IMR-90 (cell line): ENCODE data around the gene NEK5. TPM values are rescaled to one million over a fixed set of nuclear protein-coding genes. Genes with fewer than 3 reads are reported as not detected.

Experiments
- ATAC-seq: fragments of 200-7000 bp; cut with Tn5 transposase; 2 replicates; pipeline ENCODE4 v1.9.1; 2020; ENCODE audit warnings: low read depth, mild to moderate bottlenecking, moderate library complexity
- BruUV-seq: library from RNA; stranded (reverse); fragments of 400-500 nt; replicated peaks from 2 replicates; lab custom pipeline; 2021; lab: Mats Ljungman, UMichigan
- CTCF ChIA-PET: fragments of 300-600 bp; formaldehyde crosslinking; extraction: SDS; loops from one replicate; lab custom pipeline; 2021; ENCODE audit warnings: antibody characterized with exemption; lab: Yijun Ruan, JAX
- POLR2A ChIA-PET: fragments of 300-600 bp; sonication (Branson Sonifier 250); formaldehyde crosslinking; loops from one replicate; lab custom pipeline; 2022; ENCODE audit warnings: antibody characterized with exemption; ENCODE audit not compliant: unreplicated experiment; lab: Charles Lee
- DNase-seq: peaks from one replicate; pipeline ENCODE4 v3.0.0; 2013
- H2AFZ ChIP-seq: replicated peaks from 2 replicates; pipeline ENCODE3; 2013; ENCODE audit warnings: low read length, mild to moderate bottlenecking; ENCODE audit not compliant: poor library complexity
- H2AK5ac ChIP-seq: 2 replicates; pipeline ENCODE4 v1.6.1; 2013; ENCODE audit warnings: low read depth, low read length, inconsistent platforms
- H2AK9ac ChIP-seq: replicated peaks from 2 replicates; pipeline ENCODE3; 2013; ENCODE audit warnings: mild to moderate bottlenecking, low read depth, low read length, moderate library complexity; ENCODE audit not compliant: poor library complexity
- H2BK120ac ChIP-seq: 2 replicates; pipeline ENCODE4 v1.6.1; 2013; ENCODE audit warnings: low read depth, low read length, inconsistent platforms
- H2BK15ac ChIP-seq: 3 replicates; pipeline ENCODE4 v1.6.1; 2013; ENCODE audit warnings: low read depth, low read length, inconsistent platforms
- H2BK20ac ChIP-seq: 2 replicates; pipeline ENCODE4 v1.6.1; 2013; ENCODE audit warnings: low read depth, mild to moderate bottlenecking, inconsistent platforms, low read length, moderate library complexity
- H2BK5ac ChIP-seq: 2 replicates; pipeline ENCODE4 v1.6.1; 2013; ENCODE audit warnings: mild to moderate bottlenecking, low read depth, low read length, inconsistent platforms; ENCODE audit not compliant: poor library complexity, severe bottlenecking
- H3K14ac ChIP-seq: replicated peaks from 2 replicates; pipeline ENCODE4 v1.6.1; 2013; ENCODE audit warnings: low read depth, low read length, inconsistent platforms
- H3K18ac ChIP-seq: 2 replicates; pipeline ENCODE4 v1.6.1; 2013; ENCODE audit warnings: low read depth, low read length, control low read depth
- H3K23ac ChIP-seq: 2 replicates; pipeline ENCODE4 v1.6.1; 2013; ENCODE audit warnings: low read depth, low read length, inconsistent platforms
- H3K27ac ChIP-seq: 2 replicates; pipeline ENCODE4 v1.5.1; 2013; ENCODE audit warnings: mild to moderate bottlenecking, control low read depth, low read length; ENCODE audit not compliant: insufficient read depth
- H3K27me3 ChIP-seq: 2 replicates; pipeline ENCODE4 v1.6.1; 2013; ENCODE audit warnings: low read length; ENCODE audit not compliant: control insufficient read depth, insufficient read depth
- H3K36me3 ChIP-seq: 2 replicates; pipeline ENCODE4 v1.6.1; 2013; ENCODE audit warnings: low read length, mixed read lengths; ENCODE audit not compliant: control insufficient read depth, insufficient read depth
- H3K4ac ChIP-seq: 2 replicates; pipeline ENCODE4 v1.6.1; 2013; ENCODE audit warnings: low read depth, low read length, inconsistent platforms
- H3K4me1 ChIP-seq: 2 replicates; pipeline ENCODE4 v1.6.1; 2013; ENCODE audit warnings: low read length, mixed read lengths; ENCODE audit not compliant: control insufficient read depth, insufficient read depth
- H3K4me2 ChIP-seq: 2 replicates; pipeline ENCODE4 v1.6.1; 2013; ENCODE audit warnings: low read depth, mild to moderate bottlenecking, control low read depth, low read length, moderate library complexity
- H3K4me3 ChIP-seq: 2 replicates; pipeline ENCODE4 v1.5.1; 2013; ENCODE audit warnings: low read depth, mild to moderate bottlenecking, control low read depth, low read length, moderate library complexity; ENCODE audit not compliant: insufficient read depth
- H3K56ac ChIP-seq: 2 replicates; pipeline ENCODE4 v1.6.1; 2013; ENCODE audit warnings: low read length, inconsistent platforms; ENCODE audit not compliant: insufficient read depth; ENCODE audit errors: extremely low read depth
- H3K79me1 ChIP-seq, 2 experiments: 2 replicates each; pipeline ENCODE4 v1.6.1; 2013; ENCODE audit warnings: low read length in 2 of 2, inconsistent platforms in 1 of 2, low read depth in 1 of 2
- H3K9ac ChIP-seq: 2 replicates; pipeline ENCODE4 v1.6.1; 2013; ENCODE audit warnings: low read depth, low read length, control low read depth
- H3K9me1 ChIP-seq: 2 replicates; pipeline ENCODE4 v1.6.1; 2013; ENCODE audit warnings: low read length, inconsistent platforms; ENCODE audit not compliant: insufficient read depth
- H3K9me3 ChIP-seq: 2 replicates; pipeline ENCODE4 v1.6.1; 2013; ENCODE audit warnings: low read length; ENCODE audit not compliant: control insufficient read depth, insufficient read depth
- H4K20me1 ChIP-seq: 2 replicates; pipeline ENCODE4 v1.6.1; 2013; ENCODE audit warnings: low read length, inconsistent platforms; ENCODE audit not compliant: insufficient read depth
- H4K5ac ChIP-seq: 2 replicates; pipeline ENCODE4 v1.6.1; 2013; ENCODE audit warnings: mild to moderate bottlenecking, low read depth, low read length, control low read depth
- H4K8ac ChIP-seq, 2 experiments: 2 replicates each; pipeline ENCODE4 v1.6.1; 2013; ENCODE audit warnings: low read depth in 2 of 2, low read length in 2 of 2, control low read depth in 1 of 2, inconsistent platforms in 1 of 2
- H4K91ac ChIP-seq: 2 replicates; pipeline ENCODE4 v1.6.1; 2013; ENCODE audit warnings: low read depth, low read length, inconsistent platforms; ENCODE audit not compliant: insufficient read depth
- BHLHE40 ChIP-seq: fragments of 150-350 bp; IDR thresholded peaks from 2 replicates; pipeline ENCODE4 v1.6.1; 2016; ENCODE audit warnings: mild to moderate bottlenecking, low read depth, low read length
- CEBPB ChIP-seq: IDR thresholded peaks from 2 replicates; pipeline ENCODE4 v1.6.1; 2012; ENCODE audit warnings: low read depth, low read length, improper control_type of control experiment
- CTCF ChIP-seq: conservative IDR thresholded peaks from 2 replicates; pipeline ENCODE4 v1.5.1; 2012; ENCODE audit warnings: mild to moderate bottlenecking, low read depth, low read length, improper control_type of control experiment
- ELK1 ChIP-seq: fragments of 150-350 bp; IDR thresholded peaks from 2 replicates; pipeline ENCODE4 v1.6.1; 2016; ENCODE audit warnings: low read depth, mild to moderate bottlenecking, low read length, moderate library complexity, borderline replicate concordance
- FOS ChIP-seq: fragments of 150-350 bp; IDR thresholded peaks from 2 replicates; pipeline ENCODE4 v1.6.1; 2016; ENCODE audit warnings: low read depth, low read length
- MAFK ChIP-seq: IDR thresholded peaks from 2 replicates; pipeline ENCODE4 v1.6.1; 2012; ENCODE audit warnings: low read depth, low read length, improper control_type of control experiment
- MAZ ChIP-seq: IDR thresholded peaks from 2 replicates; pipeline ENCODE4 v1.6.1; 2012; ENCODE audit warnings: low read depth, mild to moderate bottlenecking, low read length, improper control_type of control experiment, moderate library complexity, borderline replicate concordance
- MXI1 ChIP-seq: IDR thresholded peaks from 2 replicates; pipeline ENCODE4 v1.6.1; 2012; ENCODE audit warnings: low read depth, mild to moderate bottlenecking, low read length, moderate library complexity, borderline replicate concordance
- NFE2L2 ChIP-seq: fragments of 150-350 bp; IDR thresholded peaks from 2 replicates; pipeline ENCODE4 v1.6.1; 2016; ENCODE audit warnings: low read depth, mild to moderate bottlenecking, low read length
- POLR2A ChIP-seq: IDR thresholded peaks from 2 replicates; pipeline ENCODE4 v1.6.1; 2012; ENCODE audit warnings: mild to moderate bottlenecking, low read depth, low read length
- RCOR1 ChIP-seq: IDR thresholded peaks from 2 replicates; pipeline ENCODE4 v1.6.1; 2012; ENCODE audit warnings: mild to moderate bottlenecking, low read length, improper control_type of control experiment; ENCODE audit not compliant: insufficient replicate concordance
- RFX5 ChIP-seq: IDR thresholded peaks from 2 replicates; pipeline ENCODE4 v1.8.0; 2012; ENCODE audit warnings: low read depth, mild to moderate bottlenecking, low read length, moderate library complexity
- SMC3 ChIP-seq: fragments of 150-350 bp; IDR thresholded peaks from 2 replicates; pipeline ENCODE4 v1.6.1; 2016; ENCODE audit warnings: low read depth, mild to moderate bottlenecking, antibody characterized with exemption, low read length, moderate library complexity
- WGBS, 2 experiments: methylation state at CpG; one replicate each; pipeline versions ENCODE4 v1.1.5 to v1.1.7; 2013; ENCODE audit warnings: missing lambda C conversion rate in 2 of 2; ENCODE audit not compliant: insufficient read length in 1 of 2; ENCODE audit errors: extremely low coverage in 2 of 2; 5-methylcytosine and 5-hydroxymethylcytosine counted together
- dilution Hi-C: fragments of 300-500 bp; cut with HindIII; formaldehyde crosslinking; loops from one replicate; pipeline ENCODE4 v1.14.3; 2018; ENCODE audit warnings: low sequenced_read_pairs; ENCODE audit not compliant: unreplicated experiment
- in situ Hi-C: fragments of 300-500 bp; cut with MboI; formaldehyde crosslinking; loops from 3 replicates; pipeline ENCODE4 v1.14.3; 2019; ENCODE audit warnings: low sequenced_read_pairs, inconsistent platforms, mixed read lengths
- intact Hi-C: fragments of 100-400 bp; cut with micrococcal nuclease; formaldehyde crosslinking; loops from 2 replicates; pipeline ENCODE4 v1.10.0; 2022
- polyA plus RNA-seq, 3 experiments: library from polyadenylated mRNA; depleted of rRNA; stranded (reverse); fragments of >200 nt; gene quantifications; 2 replicates each; pipeline ENCODE4 v1.2.3, GENCODE V29; 2012; ENCODE audit warnings: low replicate concordance in 1 of 3
- total RNA-seq: library from RNA; depleted of rRNA; stranded (reverse); fragments of >200 nt; gene quantifications from 2 replicates; pipeline ENCODE4 v1.2.3, GENCODE V29; 2012
- TF ChIP-seq, protein P1 (sequence below): fragments of 150-350 bp; IDR thresholded peaks from 2 replicates; pipeline ENCODE4 v1.6.1; 2017; ENCODE audit warnings: mild to moderate bottlenecking, antibody characterized with exemption, low read length, low read depth

The NEK5 gene
- total and polyA plus RNA-seq, 2 of the 4 experiments (the other 2 are of a cell fraction) = not detected

DNA sequence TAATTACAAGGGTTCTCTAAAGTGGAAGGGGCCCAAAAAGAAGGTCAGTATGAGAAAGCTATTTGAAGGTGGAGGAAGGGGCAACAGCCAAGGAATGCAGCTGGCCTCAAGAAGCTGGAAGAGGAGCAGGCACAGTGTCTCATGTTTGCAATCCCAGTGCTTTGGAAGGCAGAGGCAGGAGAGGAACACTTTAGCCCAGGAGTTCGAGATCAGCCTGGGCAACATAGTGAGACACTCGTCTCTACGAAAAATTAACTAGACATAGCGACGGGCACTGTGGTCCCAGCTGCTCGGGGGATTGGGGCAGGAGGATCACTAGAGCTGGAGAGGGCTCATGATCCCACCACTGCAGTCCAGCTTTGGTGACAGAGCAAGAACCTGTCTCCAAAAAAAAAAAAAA, 31.2 kb upstream of the NEK5 start:
- DNase-seq (no peak), ATAC-seq (no peak)
- H3K4me1 ChIP-seq = peaks cover 7% of the 10 kb centered on the region
- CTCF ChIA-PET = interaction anchor here (0.6 to 0.9 kb wide), 3 partner anchors 10 to 291 kb away, joined by 3 to 4 read pairs (median 3); no protein-coding TSS in a partner anchor
- no peak overlapping the region for H2BK5ac ChIP-seq
- no peaks in the 10 kb centered on the region for H4K20me1 ChIP-seq
- H2AK5ac ChIP-seq = peak overlapping the region; percentile 56; the same call in 1 of the 2 replicates
- H3K9ac ChIP-seq = no peak overlapping the region
- no peak overlapping the region for H3K27ac ChIP-seq
- peaks cover 17 to 20% of the 10 kb centered on the region in 2 experiments for H3K79me1 ChIP-seq
- no peak overlapping the region for H3K4me2 ChIP-seq
- H2AK9ac ChIP-seq = peak overlapping the region; percentile 6
- no peak overlapping the region for H3K18ac ChIP-seq
- peak overlapping the region; percentile 64; the same call in 1 of the 2 replicates for H3K14ac ChIP-seq
- H3K9me1 ChIP-seq = peaks cover 6% of the 10 kb centered on the region; the same call in 1 of the 2 replicates
- intact Hi-C loops (no loop called here), in situ Hi-C loops (no loop called here), dilution Hi-C loops (no loop called here)
- H2BK20ac ChIP-seq = no peak overlapping the region
- H3K4ac ChIP-seq = peak overlapping the region; percentile 20; the same call in 1 of the 2 replicates
- no peaks in the 10 kb centered on the region for H3K36me3 ChIP-seq
- WGBS, 2 experiments = no CpG with 5 or more reads among the region's 6 CpGs
- H2BK120ac ChIP-seq = no peak overlapping the region
- H4K8ac ChIP-seq = peak overlapping the region; percentile 77 to 85; a peak in 3 of 4 replicates
- H4K91ac ChIP-seq = no peak overlapping the region
- H2AFZ ChIP-seq = peak overlapping the region; percentile 95
- no peak overlapping the region for H3K4me3 ChIP-seq
- peak overlapping the region; percentile 55; the same call in 1 of the 2 replicates for H4K5ac ChIP-seq
- no peak overlapping the region; the same call in 2 of the 3 replicates for H2BK15ac ChIP-seq
- no TSS peak for BruUV-seq
- POLR2A ChIA-PET = no interaction called here
- H3K9me3 ChIP-seq = no peaks in the 10 kb centered on the region
- peak overlapping the region; percentile 84; the same call in 1 of the 2 replicates for H3K23ac ChIP-seq
- H3K27me3 ChIP-seq = no peaks in the 10 kb centered on the region
- TF ChIP-seq SMC3 (no peak), MXI1 (no peak), NFE2L2 (no peak), BHLHE40 (no peak), CEBPB (no peak), MAFK (no peak), FOS (no peak), RFX5 (no peak), MAZ (no peak), CTCF (no peak), ELK1 (no peak), POLR2A (no peak), RCOR1 (no peak)
- TF ChIP-seq, protein P1, sequence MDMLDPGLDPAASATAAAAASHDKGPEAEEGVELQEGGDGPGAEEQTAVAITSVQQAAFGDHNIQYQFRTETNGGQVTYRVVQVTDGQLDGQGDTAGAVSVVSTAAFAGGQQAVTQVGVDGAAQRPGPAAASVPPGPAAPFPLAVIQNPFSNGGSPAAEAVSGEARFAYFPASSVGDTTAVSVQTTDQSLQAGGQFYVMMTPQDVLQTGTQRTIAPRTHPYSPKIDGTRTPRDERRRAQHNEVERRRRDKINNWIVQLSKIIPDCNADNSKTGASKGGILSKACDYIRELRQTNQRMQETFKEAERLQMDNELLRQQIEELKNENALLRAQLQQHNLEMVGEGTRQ = no peak
- H3K56ac ChIP-seq = no peak overlapping the region
